ENCODE data around the gene NDUFS8. TPM values are rescaled to one million over a fixed set of nuclear protein-coding genes. Genes with fewer than 3 reads are reported as not detected.

The NDUFS8 gene
- total RNA-seq, 1 donor from 2014 or later: 172 TPM

DNA sequence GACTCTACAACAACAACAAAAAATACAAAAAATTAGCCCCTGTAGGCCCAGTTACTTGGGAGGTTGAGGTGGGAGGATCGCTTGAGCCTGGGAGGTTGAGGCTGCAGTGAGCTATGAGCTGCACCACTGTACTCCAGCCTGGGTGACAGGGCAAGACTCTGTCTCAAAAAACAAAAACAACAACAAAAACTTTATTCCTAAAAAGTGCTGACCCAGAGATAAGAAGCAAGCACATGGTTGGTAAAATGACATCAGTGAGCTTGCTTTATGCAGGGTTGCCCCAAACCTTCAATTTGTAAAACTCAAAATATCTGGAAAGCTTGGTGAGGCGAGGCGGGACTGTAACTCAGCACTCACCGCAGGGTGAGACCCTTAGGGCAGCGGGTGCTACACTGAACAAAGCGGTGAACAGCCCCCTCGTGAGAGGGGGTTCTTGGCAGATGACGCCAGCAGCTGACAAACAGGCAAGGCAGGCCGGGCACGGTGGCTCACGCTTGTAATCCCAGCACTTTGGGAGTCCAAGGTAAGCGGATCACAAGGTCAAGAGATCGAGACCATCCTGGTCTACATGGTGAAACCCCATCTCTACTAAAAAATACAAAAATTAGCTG is 4.9 kb downstream of the NDUFS8 start:
- DNase-seq (ENCODE audit: low spot score): no peak

DNA sequence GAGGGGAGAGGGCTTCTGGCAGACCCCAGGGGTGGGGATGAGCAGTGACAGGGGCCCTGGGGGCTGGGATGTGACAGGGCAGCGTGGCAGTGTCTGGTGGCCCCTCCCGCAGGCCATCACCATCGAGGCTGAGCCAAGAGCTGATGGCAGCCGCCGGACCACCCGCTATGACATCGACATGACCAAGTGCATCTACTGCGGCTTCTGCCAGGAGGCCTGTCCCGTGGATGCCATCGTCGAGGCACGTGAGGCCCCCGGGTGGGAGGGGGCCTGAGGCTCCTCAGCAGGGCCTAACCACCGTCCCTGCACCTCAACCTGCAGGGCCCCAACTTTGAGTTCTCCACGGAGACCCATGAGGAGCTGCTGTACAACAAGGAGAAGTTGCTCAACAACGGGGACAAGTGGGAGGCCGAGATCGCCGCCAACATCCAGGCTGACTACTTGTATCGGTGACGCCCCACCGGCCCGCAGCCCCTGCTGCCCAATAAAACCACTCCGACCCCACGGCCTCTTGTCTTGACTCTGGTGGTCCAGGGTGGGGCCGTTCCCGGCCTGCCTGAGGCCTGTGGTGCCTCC is 5.7 kb downstream of the NDUFS8 start:
- DNase-seq (ENCODE audit: low spot score): no peak

DNA sequence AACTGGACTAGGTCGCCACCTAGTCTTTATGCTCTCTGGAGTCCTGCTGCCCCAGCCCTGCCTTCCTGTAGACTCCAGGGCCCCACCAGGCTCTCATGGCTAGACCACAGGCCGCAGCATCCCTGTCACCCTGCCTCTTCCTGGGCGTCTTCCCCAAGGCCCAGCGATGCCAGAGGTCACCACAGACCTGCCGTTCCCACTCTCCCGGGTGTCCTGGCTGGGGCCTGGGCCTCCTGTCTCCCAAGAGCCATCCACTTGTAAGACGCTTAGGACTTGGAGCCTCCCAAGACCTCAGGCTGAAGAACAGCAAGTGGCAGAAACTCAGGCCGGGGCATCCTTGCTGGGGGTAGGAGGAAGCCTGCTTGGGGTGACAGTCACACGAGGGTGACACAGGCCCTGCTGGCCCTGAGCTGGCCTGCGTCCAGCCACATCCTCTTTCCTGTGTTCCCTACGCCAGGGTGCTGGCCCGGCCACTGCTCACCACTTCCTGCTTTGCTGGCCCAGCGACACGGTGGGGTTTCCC is 6.3 kb downstream of the NDUFS8 start:
- no peak for DNase-seq (ENCODE audit: low spot score)

- DNase-seq (ENCODE audit: low spot score): no peak
Observed at GRCh38 chr11:68037411-68038225, 7.1 kb downstream of the NDUFS8 start.

DNA sequence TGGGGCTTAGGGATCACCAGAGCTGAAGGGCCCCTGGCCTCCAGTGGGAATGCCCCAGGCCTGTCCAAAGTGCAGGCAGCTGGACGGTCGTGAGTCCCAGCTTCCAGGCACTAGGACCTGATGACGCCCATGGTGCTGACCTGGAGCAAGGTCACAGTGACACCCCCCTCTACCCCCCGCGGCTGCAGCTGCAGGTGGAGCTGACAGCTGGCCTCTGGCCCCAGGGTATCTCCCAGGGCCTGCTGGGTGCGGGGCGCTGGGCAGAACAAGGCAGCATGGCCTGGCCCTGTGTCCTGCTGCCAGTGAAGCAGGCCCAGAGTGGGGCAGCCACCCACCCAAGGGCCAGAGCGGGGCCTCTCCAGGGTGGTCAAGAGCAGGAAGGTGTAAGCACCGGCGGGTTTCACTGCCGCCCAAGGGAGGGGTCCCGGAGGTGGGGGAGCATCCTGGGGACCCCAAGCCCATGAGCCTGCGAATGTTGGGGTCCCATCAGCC is 7.8 kb downstream of the NDUFS8 start:
- no peak for DNase-seq (ENCODE audit: low spot score)

GRCh38 chr11:68038718-68039525 is 8.4 kb downstream of the NDUFS8 start, which contains the start of gene TCIRG1:
Gene TCIRG1 (plus strand): TSS chr11:68039025. CDS start chr11:68041272, 2,247 bp downstream.
- DNase-seq (ENCODE audit: low spot score): peak; percentile 91

- DNase-seq (ENCODE audit: low spot score): peak; percentile 57
Observed at GRCh38 chr11:68039526-68040086, 9.1 kb downstream of the NDUFS8 start.

DNA sequence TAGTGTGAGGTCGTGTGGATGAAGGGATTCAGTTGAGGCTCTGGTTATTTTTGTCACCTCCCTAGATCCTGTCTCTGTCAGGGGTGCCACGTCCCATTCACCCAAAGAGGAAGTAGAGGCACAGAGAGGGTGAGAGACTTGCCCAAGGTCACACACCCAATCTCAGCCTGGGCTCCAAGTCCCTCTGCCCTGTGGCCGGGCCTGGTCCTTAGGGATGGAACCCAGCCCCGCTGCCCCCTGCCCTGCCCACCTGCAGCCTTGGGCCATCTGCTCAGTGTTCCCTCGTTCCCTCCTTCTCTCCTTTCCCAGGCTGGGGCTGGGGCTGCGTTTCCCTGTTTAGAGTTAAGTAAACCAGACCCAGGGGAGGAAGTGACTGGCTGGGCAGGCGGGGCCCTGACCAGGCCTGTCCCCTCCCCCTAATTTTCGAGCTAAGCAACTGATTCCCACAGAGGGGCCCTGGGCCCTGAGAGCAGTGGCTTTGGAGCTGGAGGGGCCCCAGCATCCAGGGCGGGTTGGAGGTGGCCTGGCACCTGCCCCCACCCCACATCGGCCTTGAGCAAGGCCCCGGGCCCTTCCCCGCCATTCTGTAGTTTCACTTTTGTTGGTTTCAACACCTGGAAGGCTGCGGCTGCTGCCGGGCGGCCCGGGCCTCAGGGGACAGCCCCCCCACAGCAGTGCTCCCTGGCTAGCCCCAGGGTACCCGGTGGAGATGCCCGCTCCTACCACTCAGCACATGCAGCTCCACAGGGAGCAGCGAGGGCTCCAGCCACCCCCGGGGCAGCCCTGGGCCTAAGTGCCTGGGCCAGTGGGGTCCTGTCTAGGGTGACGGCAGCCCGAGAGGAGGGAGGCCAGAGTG is 9.8 kb downstream of the NDUFS8 start:
- DNase-seq (ENCODE audit: low spot score): peak; percentile 80

- DNase-seq (ENCODE audit: low spot score): peak; percentile 49
Observed at GRCh38 chr11:68040957-68041591, 10.6 kb downstream of the NDUFS8 start.

DNA sequence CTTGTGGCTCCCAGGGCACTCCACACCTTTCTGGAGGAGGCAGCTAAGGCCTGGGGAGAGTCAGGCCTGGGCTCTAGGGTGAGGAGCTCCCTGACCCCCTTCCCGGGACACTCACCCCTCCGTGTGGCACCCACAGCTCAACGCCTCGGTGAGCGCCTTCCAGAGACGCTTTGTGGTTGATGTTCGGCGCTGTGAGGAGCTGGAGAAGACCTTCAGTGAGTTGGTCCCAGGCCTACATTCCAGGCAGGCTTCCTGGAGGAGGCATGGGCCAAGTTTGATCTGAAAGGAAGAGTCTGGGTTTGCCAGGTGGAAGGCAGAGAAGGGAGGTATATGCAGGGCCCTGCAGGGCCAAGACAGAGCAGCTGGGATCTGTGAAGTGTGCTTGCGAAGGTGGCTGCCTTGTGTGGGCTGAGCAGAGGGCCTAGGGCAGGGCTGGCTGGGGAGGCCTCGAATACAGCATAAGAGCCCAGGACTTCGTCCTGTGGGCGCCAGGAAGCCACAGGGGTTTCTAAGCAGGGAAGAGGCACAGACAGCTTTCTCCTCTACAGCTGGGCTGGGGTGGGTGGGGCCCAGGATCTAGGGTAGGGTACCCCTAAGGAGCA is 11.2 kb downstream of the NDUFS8 start:
- no peak for DNase-seq (ENCODE audit: low spot score)

GRCh38 chr11:68042219-68043028 is 11.9 kb downstream of the NDUFS8 start:
- no peak for DNase-seq (ENCODE audit: low spot score)

- peak; percentile 41 for DNase-seq (ENCODE audit: low spot score)
Observed at GRCh38 chr11:68043029-68043348, 12.5 kb downstream of the NDUFS8 start.

GRCh38 chr11:68043349-68044144 is 13.1 kb downstream of the NDUFS8 start:
- peak; percentile 75 for DNase-seq (ENCODE audit: low spot score)

GRCh38 chr11:68044145-68044813 is 13.8 kb downstream of the NDUFS8 start:
- no peak for DNase-seq (ENCODE audit: low spot score)

GRCh38 chr11:68044898-68045351 is 14.4 kb downstream of the NDUFS8 start:
- no peak for DNase-seq (ENCODE audit: low spot score)

GRCh38 chr11:68047437-68048290 is 17.2 kb downstream of the NDUFS8 start:
- DNase-seq (ENCODE audit: low spot score): no peak
